Measurements from ENCODE around the gene C14orf132.

C14orf132 gene

DNA sequence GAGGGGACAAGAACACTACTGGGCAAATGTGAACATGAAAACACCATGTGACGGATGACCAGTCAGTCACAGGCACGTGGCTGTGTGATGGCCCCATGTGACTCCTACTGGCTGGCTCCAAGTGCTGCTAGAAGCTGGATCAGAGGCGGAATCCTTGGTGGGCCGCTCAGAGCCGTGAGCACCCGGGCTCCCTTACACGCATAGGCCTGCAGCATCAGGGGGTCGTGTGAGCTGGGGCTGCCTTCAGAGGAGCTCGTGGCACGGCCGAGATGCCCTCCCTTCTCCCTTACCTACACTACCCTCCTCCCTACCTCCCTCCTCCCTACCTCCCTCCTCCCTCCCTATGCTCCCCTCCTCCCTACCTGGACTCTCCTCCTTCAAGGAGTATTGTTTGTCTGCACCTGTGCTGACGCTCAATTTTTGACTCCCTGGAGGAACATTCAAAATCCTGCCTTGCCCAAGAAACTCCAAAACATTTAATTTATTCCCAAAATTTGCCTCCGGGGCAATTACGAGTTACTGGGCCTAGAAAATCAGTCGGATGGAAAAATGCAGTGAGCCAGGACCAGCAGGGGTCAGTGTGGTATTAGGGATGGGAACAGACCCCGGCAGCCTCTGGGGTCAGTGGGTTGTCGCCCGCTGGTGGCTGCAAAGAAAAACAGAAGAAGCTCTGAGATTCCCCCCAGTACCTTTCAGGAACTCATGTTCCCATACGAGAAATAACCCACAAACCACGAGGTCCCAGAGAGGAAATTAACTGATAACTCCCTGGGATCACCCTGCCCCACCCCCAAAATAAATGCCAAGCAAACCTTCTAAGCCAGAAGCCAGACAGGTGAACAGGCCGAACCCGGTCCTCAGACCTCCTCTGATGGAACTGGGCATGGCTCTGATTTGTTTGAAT, 61.3 kb downstream of the C14orf132 start:
- peak; percentile 71 for DNase-seq

DNA sequence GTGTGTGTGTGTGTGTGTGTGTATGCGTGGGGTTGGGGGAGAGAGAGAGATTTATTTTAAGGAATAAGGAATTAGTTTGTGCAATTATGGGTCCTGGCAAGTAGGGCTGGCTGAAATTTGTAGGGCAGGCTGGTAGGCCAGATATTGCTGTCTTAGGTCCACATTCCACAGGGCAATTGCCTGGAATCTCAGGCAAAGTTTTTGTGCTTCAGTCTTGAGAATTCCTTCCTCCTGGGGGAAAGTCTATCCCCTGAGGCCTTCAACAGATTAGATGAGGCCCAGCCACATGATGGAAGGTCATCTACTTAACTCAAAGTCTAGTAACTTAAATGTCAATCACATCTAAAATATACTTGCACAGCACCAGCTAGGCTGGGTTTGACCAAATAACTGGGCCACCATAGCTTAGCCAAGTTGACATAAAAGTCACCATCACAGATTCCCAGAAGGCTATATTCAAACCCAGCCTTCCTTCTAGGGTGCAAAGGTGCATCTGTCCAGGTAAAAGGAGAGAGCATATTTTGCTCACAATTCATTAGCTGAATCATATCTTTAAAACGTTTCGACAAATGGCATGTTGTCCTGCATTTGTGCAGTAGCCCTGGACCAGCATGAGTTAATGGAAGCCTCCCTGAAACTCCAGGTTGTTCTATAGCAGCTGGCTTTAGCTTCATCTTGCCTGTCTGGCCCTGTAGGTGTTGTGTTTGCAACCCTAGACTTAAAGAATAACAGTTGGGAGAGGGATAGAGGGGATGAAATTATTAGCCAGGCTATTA, 63.1 kb downstream of the C14orf132 start:
- DNase-seq = no peak

DNA sequence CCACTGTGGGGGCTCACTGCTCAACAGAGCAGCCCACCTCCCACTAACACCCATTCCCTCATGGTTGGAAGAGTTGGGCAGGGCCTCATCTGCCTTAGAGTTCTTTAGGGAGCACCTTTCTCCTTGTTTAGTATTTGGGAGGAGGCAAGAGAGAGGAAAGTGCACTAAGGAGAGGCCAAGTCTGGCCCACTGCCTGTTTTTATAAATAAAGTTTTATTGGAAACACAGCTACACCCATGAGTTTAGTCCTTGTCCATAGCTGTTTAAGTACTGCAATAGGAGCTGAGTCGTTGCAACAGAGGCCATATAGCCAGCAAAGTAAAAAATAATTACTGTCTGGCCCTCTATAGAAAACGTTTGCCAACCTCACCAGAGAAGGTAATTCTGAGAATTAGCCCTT, 63.9 kb downstream of the C14orf132 start:
- no peak for DNase-seq

DNA sequence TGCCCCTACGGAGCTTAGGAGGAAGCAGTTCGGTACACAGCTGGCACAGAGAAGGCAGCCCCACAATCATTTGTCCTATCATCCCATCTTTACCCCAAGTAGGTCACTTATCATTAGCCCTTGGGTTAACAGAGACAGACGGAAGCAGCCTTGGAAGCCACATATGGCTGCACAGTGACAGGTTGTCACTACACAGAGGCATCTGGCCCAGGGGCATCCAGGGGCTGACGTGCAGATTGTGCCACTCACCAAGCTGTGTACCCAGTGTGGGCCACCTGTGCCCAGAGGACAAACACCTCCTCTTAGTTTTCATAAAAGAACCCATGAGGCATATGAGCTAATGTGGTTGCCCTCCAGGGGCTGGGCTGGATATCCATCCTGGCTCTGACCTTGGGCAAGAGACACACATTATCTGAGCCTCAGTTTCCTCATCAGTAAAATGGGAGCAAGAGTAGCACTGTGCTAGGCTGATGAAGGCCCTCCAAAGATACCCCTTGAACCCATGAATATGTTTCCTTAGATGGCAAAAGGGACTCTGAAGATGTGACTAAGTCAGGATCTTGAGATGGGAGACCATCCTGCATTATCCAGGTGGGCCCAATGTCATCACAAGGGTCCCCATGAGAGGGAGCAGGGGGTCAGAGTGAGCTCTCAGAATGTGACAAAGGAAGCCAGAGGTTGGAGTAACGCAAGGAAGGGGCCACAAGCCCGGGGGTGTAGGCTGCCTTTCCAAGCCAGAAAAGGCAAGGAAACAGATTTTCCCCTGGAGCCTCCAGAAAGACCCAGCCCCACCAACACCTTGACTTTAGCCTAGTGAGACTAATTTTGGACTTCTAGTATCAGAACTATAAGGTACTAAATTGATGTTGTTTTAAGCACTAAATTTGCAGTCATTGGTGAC, 64.6 kb downstream of the C14orf132 start:
- no peak for DNase-seq

DNA sequence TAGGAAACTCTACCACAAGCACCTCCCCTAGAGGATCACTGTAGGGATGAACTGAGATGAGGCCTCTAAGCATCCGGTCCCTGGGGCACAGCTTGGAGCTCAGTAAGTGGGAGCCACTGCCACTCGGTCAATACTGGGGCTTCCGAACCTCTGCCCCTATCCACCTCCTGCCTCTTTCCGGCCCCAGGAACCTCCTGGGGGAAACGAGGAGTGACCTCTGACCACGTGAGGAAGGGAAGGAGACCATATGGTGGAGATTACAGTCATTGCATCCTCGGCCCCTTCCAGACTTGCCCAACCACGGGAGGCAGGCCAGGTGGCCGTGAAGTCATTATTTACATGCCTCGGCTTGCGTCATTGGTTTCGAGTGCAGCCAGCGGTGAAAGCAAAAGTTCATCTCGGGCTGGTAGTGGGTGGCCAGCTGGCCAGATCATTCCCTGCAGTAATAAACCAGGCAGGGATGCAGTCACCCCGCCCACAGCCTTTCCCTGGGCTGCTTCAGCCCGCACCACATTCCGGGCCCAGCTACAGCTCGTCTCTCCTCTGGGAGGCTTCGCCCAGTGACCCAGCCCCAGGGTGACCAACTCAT, 65.4 kb downstream of the C14orf132 start:
- peak; percentile 70 for DNase-seq

GRCh38 chr14:96105089-96105925, 66.1 kb downstream of the C14orf132 start:
- no peak for DNase-seq

GRCh38 chr14:96105926-96106441, 66.8 kb downstream of the C14orf132 start:
- no peak for DNase-seq

DNA sequence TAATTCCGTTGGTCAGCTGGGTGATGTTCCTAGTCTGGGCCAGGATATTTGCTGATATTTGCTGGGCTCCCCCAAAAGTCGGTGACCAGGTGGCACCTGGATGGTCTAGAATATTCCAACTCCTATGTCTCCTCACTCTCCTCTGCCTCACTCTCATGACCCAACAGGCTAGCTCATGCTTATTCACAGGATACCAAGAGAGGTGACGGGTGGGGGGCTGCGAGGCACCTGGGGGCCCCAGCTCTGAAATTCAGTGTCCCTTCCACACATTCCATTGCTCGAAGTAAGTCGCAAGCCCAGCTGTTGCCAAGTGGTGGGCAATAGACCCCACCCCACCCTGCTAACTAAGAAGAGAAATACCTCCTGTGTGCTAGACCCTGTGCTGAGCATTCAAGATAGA, 67.7 kb downstream of the C14orf132 start:
- DNase-seq = no peak

DNA sequence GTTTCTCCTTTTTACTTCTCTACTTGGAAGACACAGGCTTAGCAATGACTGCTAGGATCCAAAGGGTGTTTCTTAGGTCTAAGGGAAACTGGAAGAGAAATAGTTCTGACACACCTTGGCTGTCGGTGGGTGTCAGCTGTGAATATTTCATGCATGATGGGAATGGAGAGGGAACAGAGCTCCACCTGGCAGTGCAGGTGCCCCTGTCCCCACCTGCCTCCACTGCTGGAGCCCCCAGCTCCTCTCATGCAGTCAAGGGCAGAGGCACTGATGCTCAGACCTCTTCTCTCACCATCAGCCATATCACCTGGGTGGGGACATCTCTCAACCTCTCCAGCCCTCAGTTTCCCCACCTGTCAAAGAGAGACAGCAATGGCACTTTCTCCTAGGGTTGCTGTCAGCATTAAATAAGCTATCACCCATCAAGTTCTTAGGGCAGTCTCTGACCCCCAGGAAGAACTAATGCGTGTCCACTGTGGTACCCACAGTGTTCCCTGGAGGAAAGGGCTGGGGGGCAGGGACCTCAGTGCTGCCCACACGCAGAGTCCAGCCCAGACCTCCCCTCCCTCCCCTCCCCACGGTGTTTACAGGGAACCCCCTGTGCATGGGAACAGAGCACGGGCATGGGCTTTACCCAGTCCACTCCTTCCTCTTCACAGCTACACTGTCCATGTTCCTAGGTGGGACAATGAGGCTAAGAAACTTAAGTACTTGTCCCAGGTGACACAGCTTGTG, 69.1 kb downstream of the C14orf132 start:
- DNase-seq = no peak

DNA sequence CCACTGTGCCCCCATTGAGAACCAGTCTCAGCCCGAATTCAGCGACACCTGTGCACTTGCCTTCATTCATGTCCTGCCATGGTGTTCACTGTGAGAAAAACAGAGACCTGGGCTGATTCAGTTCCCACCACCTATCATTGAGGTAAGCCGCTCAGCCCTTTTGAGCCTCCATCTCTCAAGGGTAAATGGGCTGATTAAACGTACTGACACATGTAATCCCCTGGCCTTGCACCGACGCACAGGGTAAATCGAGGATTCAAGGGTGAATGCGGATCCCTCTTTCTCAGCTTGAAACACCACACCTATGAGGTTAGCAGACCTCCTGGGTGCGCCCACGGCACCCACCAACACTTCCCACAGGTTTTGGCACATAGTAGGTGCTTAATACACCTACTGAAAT, 69.7 kb downstream of the C14orf132 start:
- no peak for DNase-seq

- DNase-seq = no peak
These were observed 70.6 kb downstream of the C14orf132 start for GRCh38 chr14:96109596-96110355.

DNA sequence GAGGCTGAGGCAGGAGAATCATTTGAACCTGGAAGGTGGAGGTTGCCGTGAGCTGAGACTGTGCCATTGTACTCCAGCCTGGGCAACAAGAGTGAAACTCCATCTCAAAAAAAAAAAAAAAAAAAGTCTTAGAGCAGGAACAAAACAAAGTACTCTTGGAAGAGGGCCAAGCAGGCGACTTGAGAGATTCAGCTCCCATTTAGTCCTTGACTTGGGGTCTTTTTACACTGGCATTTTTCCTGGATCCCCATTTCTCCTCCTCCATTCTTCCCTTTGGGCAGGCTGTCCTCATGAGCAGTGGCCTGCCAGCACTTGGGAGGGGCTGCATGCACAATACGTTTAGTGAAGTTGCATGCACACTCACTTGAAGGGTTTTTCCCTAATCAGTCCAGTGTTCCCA, 72.9 kb downstream of the C14orf132 start:
- no peak for DNase-seq

DNA sequence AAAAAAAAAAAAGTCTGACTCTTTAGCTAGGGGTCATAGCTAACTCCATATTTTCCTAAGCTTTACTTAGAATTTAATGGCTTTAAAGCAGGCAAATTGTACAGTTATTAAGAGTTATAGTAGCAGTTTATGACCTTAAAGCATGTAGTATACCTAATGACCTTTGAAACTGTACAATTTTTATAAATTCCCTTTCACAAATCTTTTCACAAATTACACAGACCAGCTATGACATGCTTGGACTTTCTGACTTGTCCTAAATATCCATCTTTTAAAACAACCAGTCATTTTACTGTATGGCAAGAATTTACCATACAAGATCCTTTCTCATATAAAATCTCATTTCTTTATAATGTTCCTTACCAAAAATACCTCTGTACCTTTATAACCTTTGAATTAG, 74.8 kb downstream of the C14orf132 start:
- DNase-seq = no peak

- DNase-seq = no peak
These were observed 78.1 kb downstream of the C14orf132 start for GRCh38 chr14:96117101-96117897.

GRCh38 chr14:96117960-96118359, 78.8 kb downstream of the C14orf132 start:
- no peak for DNase-seq

- DNase-seq = no peak
These were observed 79.2 kb downstream of the C14orf132 start for GRCh38 chr14:96118391-96118790.

GRCh38 chr14:96119947-96120346, 80.8 kb downstream of the C14orf132 start:
- no peak for DNase-seq

DNA sequence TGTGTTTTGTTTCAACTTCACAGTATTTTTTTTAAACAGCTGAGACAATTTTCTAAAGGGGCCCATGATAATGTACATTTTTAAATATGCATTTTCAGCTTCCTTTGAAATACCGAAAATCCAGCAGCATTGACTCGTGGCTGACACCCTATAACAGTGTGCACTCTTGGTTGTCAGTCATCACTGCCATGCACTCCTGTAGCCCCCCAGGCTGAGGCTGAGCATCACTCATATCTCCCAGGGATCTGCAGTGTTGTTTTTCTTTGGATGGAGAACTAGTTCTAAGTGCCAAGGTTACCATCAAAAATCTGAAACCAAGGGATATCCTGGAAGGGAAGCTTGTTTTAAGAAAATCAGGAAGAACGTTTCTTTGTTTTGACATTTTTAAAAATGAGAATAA, 81.2 kb downstream of the C14orf132 start:
- no peak for DNase-seq

DNA sequence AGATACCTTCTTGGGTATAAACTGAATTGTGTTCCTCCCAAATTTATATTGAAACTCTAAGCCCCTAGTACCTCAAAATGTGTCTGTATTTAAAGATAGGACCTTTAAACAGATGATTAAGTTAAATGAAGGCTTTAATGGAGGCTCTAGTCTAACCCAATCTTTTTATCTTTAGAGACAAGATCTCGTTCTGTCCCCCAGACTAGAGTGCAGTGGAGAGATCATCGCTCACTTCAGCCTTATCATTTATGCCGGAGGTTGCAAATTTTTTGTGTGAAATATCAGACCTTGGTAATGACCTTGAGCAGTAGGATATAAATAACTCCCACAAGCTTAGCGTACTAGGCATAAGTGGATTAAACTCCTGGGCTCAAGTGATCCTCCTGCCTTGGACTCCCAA, 81.8 kb downstream of the C14orf132 start:
- DNase-seq = no peak

All from NCI-H774 (cell line).